MM.1S (cell line): ENCODE data around the gene DCANP1.

Source experiments
- EZH2 ChIP-seq: fragments of 300-600 bp; sonication (generic); optimal IDR thresholded peaks from 2 replicates; pipeline ENCODE3; 2017; ENCODE audit warnings: low read depth, mild to moderate bottlenecking, antibody characterized with exemption, low read length, mixed read lengths
- EZH2phosphoT487 ChIP-seq: fragments of 300-600 bp; sonication (generic); IDR thresholded peaks from 2 replicates; pipeline ENCODE4 v1.6.1; 2018; ENCODE audit warnings: antibody characterized with exemption, low read length
- TF ChIP-seq, protein P1 (sequence below): fragments of 300-600 bp; sonication (generic); IDR thresholded peaks from 2 replicates; pipeline ENCODE4 v1.5.1; 2016; ENCODE audit warnings: antibody characterized with exemption, low read length, mixed read lengths

DNA sequence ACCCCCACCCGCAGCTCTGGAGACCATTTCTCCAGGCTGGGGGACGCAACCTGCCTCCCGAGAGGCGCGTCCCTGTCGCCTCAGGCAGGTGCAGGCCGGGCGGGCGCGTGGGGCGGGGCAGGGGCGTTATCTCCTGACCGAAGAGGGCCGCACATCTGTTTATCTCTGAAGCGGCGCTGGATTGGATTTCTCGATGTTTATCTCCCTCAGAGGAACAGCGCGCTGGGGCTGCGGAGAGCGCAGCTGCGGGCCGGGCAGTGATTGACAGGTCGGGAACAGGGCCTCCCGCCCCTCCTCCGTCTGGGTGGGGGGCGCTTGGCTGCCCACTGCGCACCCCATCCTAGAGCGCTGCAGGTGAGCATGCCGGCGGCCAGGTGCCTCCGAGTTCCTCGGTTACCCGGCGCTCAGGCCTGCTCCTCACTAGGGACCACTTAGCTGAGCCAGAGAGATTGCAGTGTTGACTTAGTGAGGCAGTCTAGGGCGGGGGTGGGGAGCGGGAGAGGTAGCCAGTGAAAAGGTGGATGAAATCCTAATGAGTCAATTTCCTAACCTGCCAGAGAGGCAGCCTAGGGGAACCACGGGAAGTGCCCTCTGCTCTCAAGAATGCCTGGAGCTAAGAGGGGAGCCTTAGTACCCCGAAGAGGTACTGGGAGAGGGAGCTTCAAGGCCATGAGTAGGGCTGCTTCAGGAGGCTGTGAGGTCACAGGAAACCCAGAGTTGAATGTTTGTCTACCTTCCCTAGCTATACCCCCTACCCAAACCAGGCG lies 44.6 kb upstream of the DCANP1 start:
- TF ChIP-seq, protein P1, sequence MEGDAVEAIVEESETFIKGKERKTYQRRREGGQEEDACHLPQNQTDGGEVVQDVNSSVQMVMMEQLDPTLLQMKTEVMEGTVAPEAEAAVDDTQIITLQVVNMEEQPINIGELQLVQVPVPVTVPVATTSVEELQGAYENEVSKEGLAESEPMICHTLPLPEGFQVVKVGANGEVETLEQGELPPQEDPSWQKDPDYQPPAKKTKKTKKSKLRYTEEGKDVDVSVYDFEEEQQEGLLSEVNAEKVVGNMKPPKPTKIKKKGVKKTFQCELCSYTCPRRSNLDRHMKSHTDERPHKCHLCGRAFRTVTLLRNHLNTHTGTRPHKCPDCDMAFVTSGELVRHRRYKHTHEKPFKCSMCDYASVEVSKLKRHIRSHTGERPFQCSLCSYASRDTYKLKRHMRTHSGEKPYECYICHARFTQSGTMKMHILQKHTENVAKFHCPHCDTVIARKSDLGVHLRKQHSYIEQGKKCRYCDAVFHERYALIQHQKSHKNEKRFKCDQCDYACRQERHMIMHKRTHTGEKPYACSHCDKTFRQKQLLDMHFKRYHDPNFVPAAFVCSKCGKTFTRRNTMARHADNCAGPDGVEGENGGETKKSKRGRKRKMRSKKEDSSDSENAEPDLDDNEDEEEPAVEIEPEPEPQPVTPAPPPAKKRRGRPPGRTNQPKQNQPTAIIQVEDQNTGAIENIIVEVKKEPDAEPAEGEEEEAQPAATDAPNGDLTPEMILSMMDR, result no peak
- TF ChIP-seq EZH2phosphoT487 (no peak), EZH2 (no peak)
